Activated CD8-positive, alpha-beta T cell treated with anti-CD3 and anti-CD28 coated beads for 36 hours (primary cell): ENCODE results near the gene TBX1. TPM values are rescaled to one million over a fixed set of nuclear protein-coding genes. Genes with fewer than 3 reads are reported as not detected.

ENCODE experiments used
- ATAC-seq: fragments of 200-7000 bp; cut with Tn5 transposase; one replicate; pipeline ENCODE4 v1.10.0; 2021; ENCODE audit warnings: mild to moderate bottlenecking, moderate library complexity
- CTCF ChIA-PET: fragments of 350-600 bp; sonication (Branson Sonifier 250); formaldehyde crosslinking; loops from one replicate; lab custom pipeline; 2021; ENCODE audit warnings: antibody characterized with exemption; lab: Charles Lee
- POLR2A ChIA-PET: fragments of 350-600 bp; sonication (Branson Sonifier 250); formaldehyde crosslinking; loops from one replicate; lab custom pipeline; 2021; ENCODE audit warnings: antibody characterized with exemption; lab: Charles Lee
- DNase-seq: peaks from one replicate; pipeline ENCODE4 v3.0.0-alpha.2; 2020
- H3K27ac Mint-ChIP-seq: one replicate; pipeline ENCODE4 v1.8.0; 2021; ENCODE audit warnings: mild to moderate bottlenecking, mixed read lengths
- H3K27me3 Mint-ChIP-seq: one replicate; pipeline ENCODE4 v1.8.0; 2021; ENCODE audit warnings: mixed read lengths
- H3K36me3 Mint-ChIP-seq: one replicate; pipeline ENCODE4 v1.8.0; 2021; ENCODE audit warnings: low read depth, mixed read lengths
- H3K4me1 Mint-ChIP-seq: one replicate; pipeline ENCODE4 v1.8.0; 2021; ENCODE audit warnings: low read depth, mixed read lengths
- H3K4me3 Mint-ChIP-seq: one replicate; pipeline ENCODE4 v1.8.0; 2021; ENCODE audit warnings: mild to moderate bottlenecking, moderate library complexity, mixed read lengths
- H3K9me3 Mint-ChIP-seq: one replicate; pipeline ENCODE4 v1.8.0; 2021; ENCODE audit warnings: mixed read lengths
- intact Hi-C: fragments of 100-400 bp; cut with micrococcal nuclease; formaldehyde crosslinking; loops from one replicate; pipeline ENCODE4 v1.10.0; 2022
- total RNA-seq, 2 experiments: library from RNA; stranded (reverse); gene quantifications; one replicate each; pipeline ENCODE4 v1.2.3, GENCODE V29; 2021
- TF ChIP-seq, protein P1 (sequence below): fragments of 200-600 bp; IDR thresholded peaks from one replicate; pipeline ENCODE4 v1.8.0; 2022; ENCODE audit warnings: antibody characterized with exemption, mild to moderate bottlenecking

TBX1 gene
- total RNA-seq, 2 experiments from 2014 or later: not detected

DNA sequence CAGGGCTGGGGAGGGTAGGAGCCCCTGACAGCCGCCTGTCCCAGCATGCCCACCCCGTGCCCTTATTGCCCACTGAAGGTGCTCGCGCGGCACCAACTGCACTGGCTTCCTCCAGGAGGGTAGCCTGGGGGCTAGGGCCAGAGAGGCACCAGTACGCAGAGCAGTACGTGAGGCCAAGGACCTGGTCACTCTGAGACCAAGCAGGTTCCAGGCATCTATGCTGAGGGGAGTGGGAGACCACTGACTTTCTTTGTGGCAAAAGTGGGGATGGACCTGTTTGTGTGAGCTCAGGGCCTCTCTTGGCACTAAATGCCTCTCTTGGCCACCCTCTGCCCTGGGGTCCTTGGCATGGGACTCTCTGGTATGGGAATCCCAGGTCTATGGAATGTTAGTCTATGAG is 26.4 kb upstream of the TBX1 start:
- peaks cover 2% of the 10 kb centered on the region for H3K4me1 Mint-ChIP-seq
- ATAC-seq (no peak), DNase-seq (no peak)
- intact Hi-C loops: no loop called here
- POLR2A ChIA-PET: no interaction called here
- H3K27ac Mint-ChIP-seq: no peak overlapping the region
- H3K27me3 Mint-ChIP-seq: peaks cover 1% of the 10 kb centered on the region
- H3K9me3 Mint-ChIP-seq: no peaks in the 10 kb centered on the region
- no peak overlapping the region for H3K4me3 Mint-ChIP-seq
- no peaks in the 10 kb centered on the region for H3K36me3 Mint-ChIP-seq
- TF ChIP-seq, protein P1, sequence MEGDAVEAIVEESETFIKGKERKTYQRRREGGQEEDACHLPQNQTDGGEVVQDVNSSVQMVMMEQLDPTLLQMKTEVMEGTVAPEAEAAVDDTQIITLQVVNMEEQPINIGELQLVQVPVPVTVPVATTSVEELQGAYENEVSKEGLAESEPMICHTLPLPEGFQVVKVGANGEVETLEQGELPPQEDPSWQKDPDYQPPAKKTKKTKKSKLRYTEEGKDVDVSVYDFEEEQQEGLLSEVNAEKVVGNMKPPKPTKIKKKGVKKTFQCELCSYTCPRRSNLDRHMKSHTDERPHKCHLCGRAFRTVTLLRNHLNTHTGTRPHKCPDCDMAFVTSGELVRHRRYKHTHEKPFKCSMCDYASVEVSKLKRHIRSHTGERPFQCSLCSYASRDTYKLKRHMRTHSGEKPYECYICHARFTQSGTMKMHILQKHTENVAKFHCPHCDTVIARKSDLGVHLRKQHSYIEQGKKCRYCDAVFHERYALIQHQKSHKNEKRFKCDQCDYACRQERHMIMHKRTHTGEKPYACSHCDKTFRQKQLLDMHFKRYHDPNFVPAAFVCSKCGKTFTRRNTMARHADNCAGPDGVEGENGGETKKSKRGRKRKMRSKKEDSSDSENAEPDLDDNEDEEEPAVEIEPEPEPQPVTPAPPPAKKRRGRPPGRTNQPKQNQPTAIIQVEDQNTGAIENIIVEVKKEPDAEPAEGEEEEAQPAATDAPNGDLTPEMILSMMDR: no peak
- CTCF ChIA-PET: interaction anchor here (6.3 kb wide), 1 partner anchor 179 kb away, joined by 144 read pairs; no protein-coding TSS in a partner anchor

DNA sequence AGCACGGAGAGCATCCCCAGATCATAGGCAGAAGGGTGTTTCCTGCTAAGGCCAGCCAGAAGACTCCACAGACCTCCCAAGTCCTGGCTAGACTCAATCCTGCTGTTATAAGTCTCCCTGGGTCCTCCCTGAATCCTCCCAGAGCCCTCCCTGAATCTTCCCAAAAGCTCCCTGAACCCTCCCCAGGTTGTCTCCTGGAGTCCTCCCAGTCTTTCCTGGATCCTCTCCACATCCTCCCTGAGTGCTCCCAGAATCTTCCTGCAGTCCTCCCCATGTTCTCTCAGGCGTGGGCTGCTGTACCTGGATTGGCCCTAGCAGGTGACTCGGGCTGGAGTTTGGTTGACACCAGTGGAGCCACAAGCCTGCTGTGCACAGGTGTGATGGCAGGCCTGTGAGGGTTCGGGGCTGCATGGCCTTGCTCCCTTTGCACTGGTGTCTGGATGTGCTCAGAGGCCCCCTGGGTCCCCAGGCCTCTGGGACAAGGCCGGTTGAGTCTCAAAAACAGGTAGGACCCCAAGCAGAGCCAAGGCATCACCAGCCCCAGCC is 25.7 kb upstream of the TBX1 start:
- H3K36me3 Mint-ChIP-seq: no peaks in the 10 kb centered on the region
- ChIA-PET CTCF (interaction anchor here (6.3 kb wide), 1 partner anchor 178 kb away, joined by 144 read pairs; no protein-coding TSS in a partner anchor), POLR2A (no interaction called here)
- ATAC-seq (no peak), DNase-seq (no peak)
- TF ChIP-seq, protein P1: no peak
- H3K4me3 Mint-ChIP-seq: no peak overlapping the region
- intact Hi-C loops: no loop called here
- H3K27me3 Mint-ChIP-seq: peaks cover 1% of the 10 kb centered on the region
- H3K27ac Mint-ChIP-seq: no peak overlapping the region
- H3K9me3 Mint-ChIP-seq: no peaks in the 10 kb centered on the region
- peaks cover 2% of the 10 kb centered on the region for H3K4me1 Mint-ChIP-seq

DNA sequence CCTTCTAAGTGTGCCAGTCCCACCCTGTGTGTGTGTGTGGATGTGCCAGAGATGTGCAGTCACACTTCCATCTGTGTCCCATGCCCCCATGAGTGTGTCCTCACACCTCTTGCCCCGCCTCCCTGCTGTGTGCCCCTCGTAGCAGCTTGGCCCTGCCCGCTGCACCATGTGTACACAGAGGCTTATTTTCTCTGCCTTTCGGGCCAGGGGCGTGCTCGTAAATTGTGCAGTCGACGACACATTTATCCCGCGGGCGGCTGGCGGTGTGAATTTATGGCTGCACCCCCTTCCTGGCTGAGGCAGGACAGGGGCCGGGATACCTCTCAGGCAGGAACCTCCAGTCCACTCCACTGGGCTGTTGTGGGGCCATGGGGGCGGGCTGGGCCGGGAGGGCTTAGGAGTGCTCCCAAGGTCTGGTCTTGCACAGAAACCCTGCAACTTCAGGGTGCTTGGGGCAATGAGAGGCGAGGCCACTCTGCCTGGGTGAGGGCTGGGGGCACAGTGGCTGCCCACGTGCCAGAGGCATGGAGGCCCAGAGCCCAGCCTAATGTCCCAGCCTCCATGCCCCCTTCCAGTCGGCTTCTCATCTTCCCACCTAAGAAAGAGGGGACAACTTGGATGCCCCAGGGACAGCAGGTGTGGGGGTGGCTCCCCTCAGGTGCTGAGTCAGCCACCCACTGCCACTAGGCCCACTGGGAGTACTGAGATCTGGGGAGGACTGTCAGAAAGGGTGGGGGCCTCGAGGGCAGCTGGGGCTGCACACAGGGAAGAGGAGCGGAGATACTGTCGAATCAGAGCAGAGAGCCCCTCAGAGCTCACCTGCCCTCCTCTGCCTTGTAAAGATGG is 24.7 kb upstream of the TBX1 start:
- H3K9me3 Mint-ChIP-seq: no peaks in the 10 kb centered on the region
- TF ChIP-seq, protein P1: no peak
- intact Hi-C loops: no loop called here
- POLR2A ChIA-PET: no interaction called here
- ATAC-seq: no peak
- H3K4me1 Mint-ChIP-seq: no peaks in the 10 kb centered on the region
- no peak for DNase-seq
- no peak overlapping the region for H3K4me3 Mint-ChIP-seq
- CTCF ChIA-PET: no interaction called here
- no peak overlapping the region for H3K27ac Mint-ChIP-seq
- no peaks in the 10 kb centered on the region for H3K27me3 Mint-ChIP-seq
- H3K36me3 Mint-ChIP-seq: no peaks in the 10 kb centered on the region

DNA sequence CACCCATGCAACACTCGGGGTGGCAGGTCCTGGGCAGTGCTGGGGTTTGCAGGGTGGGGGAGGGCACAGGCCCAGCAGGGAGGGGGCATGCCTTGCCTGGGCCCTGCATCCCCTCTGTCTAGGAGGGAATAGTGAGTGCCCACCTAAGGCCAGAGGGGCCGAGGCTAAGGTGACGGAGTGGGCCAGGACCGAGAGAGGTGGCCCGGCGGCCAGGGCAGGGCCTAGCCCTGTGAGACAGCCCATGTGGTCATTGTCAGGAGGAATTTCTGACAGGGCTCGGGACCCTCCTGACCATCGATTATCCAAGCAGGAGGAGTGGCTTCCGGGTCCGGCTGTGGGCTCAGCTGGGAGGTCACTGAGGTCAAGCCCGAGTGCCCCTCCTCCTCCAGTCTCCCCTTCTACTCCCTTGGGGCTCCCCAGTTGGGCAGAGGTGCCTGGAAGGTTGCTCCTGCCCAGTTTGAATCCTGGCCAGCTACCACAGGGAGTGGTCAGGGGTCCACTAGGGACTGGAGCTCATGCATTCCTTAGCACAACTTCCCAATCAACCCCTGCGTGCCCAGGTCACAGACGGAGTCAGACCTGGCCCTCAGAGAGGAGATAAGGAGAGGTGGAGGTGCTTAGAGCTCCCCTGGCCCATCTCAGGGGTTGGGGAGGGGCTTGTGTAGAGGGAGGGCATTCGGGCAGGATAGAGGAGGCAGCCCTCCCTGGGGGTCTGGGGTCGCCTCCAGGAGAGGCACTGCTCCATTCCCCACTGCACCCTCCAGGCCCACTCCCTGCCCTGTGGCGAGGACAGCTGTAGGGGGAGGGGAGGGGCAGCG is 22.5 kb upstream of the TBX1 start:
- ATAC-seq (no peak), DNase-seq (no peak)
- intact Hi-C loops: no loop called here
- no peak overlapping the region for H3K27ac Mint-ChIP-seq
- TF ChIP-seq, protein P1: no peak
- H3K9me3 Mint-ChIP-seq: no peaks in the 10 kb centered on the region
- H3K4me1 Mint-ChIP-seq: no peaks in the 10 kb centered on the region
- CTCF ChIA-PET: interaction anchor here (1.3 kb wide), 1 partner anchor 172 kb away, joined by 3 read pairs; no protein-coding TSS in a partner anchor
- H3K27me3 Mint-ChIP-seq: no peaks in the 10 kb centered on the region
- POLR2A ChIA-PET: no interaction called here
- H3K36me3 Mint-ChIP-seq: no peaks in the 10 kb centered on the region
- no peak overlapping the region for H3K4me3 Mint-ChIP-seq
